PFSK-1 (cell line): Measurements from ENCODE around the gene ARFGEF2.

Source experiments
- POLR2AphosphoS5 ChIP-seq: IDR thresholded peaks from 2 replicates; pipeline ENCODE4 v1.6.1; 2012; ENCODE audit warnings: low read depth, mild to moderate bottlenecking, control low read depth, low read length, moderate library complexity
- SIN3A ChIP-seq: IDR thresholded peaks from 2 replicates; pipeline ENCODE4 v1.6.1; 2012; ENCODE audit warnings: mild to moderate bottlenecking, low read length, moderate library complexity, borderline replicate concordance; ENCODE audit not compliant: insufficient read depth
- TAF1 ChIP-seq: IDR thresholded peaks from 2 replicates; pipeline ENCODE4 v1.6.1; 2012; ENCODE audit warnings: low read length, control low read depth, borderline replicate concordance; ENCODE audit not compliant: insufficient read depth
- TF ChIP-seq, protein P1 (sequence below), 2 experiments: IDR thresholded peaks; 2 replicates each; pipeline versions ENCODE4 v1.6.1 to v1.8.0; 2011 to 2012; ENCODE audit warnings: low read depth in 2 of 2, low read length in 2 of 2, control low read depth in 1 of 2, inconsistent platforms in 1 of 2, mild to moderate bottlenecking in 1 of 2, moderate library complexity in 1 of 2; ENCODE audit not compliant: insufficient read depth in 1 of 2

DNA sequence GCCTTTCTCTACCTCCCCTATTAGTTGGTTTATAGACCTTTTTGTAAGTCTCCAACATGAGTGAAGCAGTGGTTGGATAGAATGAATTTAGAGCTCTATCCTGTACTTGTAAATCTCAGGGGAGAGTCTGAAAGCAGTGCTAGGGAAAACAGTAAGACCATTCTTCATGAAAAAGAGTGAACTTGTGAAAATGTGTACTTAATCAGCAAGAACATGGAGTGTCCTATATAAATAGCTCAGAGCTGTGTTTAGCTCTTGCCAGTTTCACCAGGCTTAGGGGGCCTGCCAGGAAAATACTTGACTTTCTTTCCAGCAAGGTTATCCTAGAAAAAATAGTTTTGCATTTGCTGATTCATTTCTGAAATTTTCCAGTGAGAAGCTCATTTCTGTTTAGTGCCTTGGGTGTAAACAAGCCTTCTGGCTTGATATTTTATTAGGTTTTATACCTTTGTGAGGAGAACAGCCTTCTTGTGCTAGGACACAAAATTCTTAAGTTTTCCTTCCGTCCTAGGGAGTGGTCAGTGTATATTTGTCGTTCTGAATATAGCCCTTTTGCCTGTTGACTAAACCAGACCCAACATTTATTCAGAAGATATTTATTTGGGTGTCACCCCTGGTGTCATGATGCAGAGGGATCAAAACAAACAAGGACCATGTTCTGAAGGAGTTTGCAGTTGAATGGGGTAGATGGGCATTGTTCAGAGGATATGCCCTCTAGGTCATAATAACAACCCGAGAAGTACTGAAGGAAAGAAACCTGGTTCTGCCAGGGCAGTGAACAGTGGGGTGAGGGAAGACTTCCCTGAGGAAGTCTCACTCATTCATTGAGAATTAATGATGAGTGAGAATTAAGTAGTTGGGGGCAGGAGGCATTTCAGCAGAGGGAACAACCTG is 7.6 kb downstream of the ARFGEF2 start:
- TF ChIP-seq TAF1 (no peak), POLR2AphosphoS5 (no peak), SIN3A (no peak)
- TF ChIP-seq, protein P1, sequence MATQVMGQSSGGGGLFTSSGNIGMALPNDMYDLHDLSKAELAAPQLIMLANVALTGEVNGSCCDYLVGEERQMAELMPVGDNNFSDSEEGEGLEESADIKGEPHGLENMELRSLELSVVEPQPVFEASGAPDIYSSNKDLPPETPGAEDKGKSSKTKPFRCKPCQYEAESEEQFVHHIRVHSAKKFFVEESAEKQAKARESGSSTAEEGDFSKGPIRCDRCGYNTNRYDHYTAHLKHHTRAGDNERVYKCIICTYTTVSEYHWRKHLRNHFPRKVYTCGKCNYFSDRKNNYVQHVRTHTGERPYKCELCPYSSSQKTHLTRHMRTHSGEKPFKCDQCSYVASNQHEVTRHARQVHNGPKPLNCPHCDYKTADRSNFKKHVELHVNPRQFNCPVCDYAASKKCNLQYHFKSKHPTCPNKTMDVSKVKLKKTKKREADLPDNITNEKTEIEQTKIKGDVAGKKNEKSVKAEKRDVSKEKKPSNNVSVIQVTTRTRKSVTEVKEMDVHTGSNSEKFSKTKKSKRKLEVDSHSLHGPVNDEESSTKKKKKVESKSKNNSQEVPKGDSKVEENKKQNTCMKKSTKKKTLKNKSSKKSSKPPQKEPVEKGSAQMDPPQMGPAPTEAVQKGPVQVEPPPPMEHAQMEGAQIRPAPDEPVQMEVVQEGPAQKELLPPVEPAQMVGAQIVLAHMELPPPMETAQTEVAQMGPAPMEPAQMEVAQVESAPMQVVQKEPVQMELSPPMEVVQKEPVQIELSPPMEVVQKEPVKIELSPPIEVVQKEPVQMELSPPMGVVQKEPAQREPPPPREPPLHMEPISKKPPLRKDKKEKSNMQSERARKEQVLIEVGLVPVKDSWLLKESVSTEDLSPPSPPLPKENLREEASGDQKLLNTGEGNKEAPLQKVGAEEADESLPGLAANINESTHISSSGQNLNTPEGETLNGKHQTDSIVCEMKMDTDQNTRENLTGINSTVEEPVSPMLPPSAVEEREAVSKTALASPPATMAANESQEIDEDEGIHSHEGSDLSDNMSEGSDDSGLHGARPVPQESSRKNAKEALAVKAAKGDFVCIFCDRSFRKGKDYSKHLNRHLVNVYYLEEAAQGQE (IDR thresholded peaks at IDR 0.05; ENCODE audit: insufficient read depth in 1 of 2, low read depth in 2 of 2, low read length in 2 of 2): no peak
